GM21447 (cell line): ENCODE data around the gene GET3.
"Not testable (repeated sequence)": the region's sequence is repeated elsewhere in the genome, so short reads cannot be mapped to it uniquely, and the experiment has no call there.

Experiments used
- ATAC-seq: cut with Tn5 transposase; IDR thresholded peaks from one replicate; pipeline ENCODE4 v1.9.1; 2021; ENCODE audit not compliant: unreplicated experiment

GET3 gene

GRCh38 chr19:12790628-12791344 is 53.5 kb downstream of the GET3 start:
- ATAC-seq = no peak

- ATAC-seq = peak; percentile 27
Measured at GRCh38 chr19:12791345-12792050, 54.2 kb downstream of the GET3 start, which contains the start of gene JUNB. TSS of gene JUNB (plus strand) at chr19:12791486. CDS start at chr19:12791772, 286 bp downstream.

- no peak for ATAC-seq
Measured at GRCh38 chr19:12792051-12792852, 55.0 kb downstream of the GET3 start.

GRCh38 chr19:12792853-12793289 is 55.6 kb downstream of the GET3 start:
- ATAC-seq = no peak

GRCh38 chr19:12793290-12794195 is 56.2 kb downstream of the GET3 start:
- ATAC-seq = no peak

- ATAC-seq = no peak
Measured at GRCh38 chr19:12794196-12794941, 57.1 kb downstream of the GET3 start.

- ATAC-seq = no peak
Measured at GRCh38 chr19:12794971-12795381, 57.7 kb downstream of the GET3 start.

- no peak for ATAC-seq
Measured at GRCh38 chr19:12796146-12797071, 59.1 kb downstream of the GET3 start.

GRCh38 chr19:12797141-12797587 is 59.9 kb downstream of the GET3 start:
- no peak for ATAC-seq

- not testable (repeated sequence) for ATAC-seq
Measured at GRCh38 chr19:12797607-12798006, 60.3 kb downstream of the GET3 start.
